NCI-H1436 treated with DMSO at 0.1 percent for 48 hours (cell line): ENCODE data around the gene KRT7.
"Not testable (repeated sequence)": the region's sequence is repeated elsewhere in the genome, so short reads cannot be mapped to it uniquely, and the experiment has no call there.

Experiments used
- DNase-seq: peaks from one replicate; lab custom pipeline; 2025; lab: John Stamatoyannopoulos, UW

KRT7 gene

GRCh38 chr12:52278575-52279421, 45.8 kb downstream of the KRT7 start:
- no peak for DNase-seq

DNA sequence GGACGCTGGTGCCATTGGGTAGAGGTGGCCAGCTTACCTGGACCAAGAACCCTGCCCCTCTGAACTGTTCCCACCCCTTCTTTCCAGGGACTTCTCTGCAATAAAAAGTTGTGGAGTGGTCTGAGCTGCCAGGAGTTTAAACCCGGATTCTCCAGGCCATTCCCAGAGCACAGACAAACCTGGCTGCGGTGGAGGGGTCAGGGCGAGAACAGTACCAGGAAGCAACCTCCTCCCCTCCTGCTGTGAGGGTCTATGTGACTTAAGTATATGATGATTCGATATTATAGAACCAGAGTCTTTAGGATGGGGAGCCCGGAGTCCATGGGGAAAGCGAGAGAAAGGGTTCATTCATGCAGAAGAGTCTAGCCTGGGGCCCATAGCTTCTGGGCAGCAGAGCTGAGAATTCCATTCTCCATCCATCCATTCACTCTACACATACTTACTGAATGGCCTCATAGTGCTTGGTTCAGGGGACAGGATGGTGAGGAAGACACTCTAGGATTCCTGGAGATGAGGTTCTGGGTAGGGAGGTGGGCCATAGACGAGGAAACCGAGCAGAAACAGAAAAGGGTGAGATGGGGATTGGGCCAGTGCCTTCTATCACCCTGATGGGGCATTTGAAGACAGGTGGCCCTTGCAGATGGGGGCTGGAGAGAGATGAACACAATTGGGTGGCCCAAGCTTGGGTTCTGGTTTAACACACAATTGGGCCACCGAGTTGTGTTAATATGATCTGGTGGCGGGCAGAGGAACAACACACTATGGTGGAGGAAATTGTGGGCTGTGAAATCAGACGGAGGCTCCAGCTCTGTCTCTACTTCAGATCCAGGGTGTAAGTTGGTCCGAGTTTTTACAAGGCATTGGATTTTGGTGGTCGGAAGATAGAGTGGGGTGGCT, 46.6 kb downstream of the KRT7 start:
- no peak for DNase-seq

- no peak for DNase-seq
Measured at GRCh38 chr12:52280319-52280795, 47.3 kb downstream of the KRT7 start.

GRCh38 chr12:52280796-52281560, 47.9 kb downstream of the KRT7 start:
- DNase-seq, result no peak

GRCh38 chr12:52284562-52285171, 51.6 kb downstream of the KRT7 start:
- no peak for DNase-seq

GRCh38 chr12:52285172-52285745, 52.2 kb downstream of the KRT7 start:
- DNase-seq, result no peak

DNA sequence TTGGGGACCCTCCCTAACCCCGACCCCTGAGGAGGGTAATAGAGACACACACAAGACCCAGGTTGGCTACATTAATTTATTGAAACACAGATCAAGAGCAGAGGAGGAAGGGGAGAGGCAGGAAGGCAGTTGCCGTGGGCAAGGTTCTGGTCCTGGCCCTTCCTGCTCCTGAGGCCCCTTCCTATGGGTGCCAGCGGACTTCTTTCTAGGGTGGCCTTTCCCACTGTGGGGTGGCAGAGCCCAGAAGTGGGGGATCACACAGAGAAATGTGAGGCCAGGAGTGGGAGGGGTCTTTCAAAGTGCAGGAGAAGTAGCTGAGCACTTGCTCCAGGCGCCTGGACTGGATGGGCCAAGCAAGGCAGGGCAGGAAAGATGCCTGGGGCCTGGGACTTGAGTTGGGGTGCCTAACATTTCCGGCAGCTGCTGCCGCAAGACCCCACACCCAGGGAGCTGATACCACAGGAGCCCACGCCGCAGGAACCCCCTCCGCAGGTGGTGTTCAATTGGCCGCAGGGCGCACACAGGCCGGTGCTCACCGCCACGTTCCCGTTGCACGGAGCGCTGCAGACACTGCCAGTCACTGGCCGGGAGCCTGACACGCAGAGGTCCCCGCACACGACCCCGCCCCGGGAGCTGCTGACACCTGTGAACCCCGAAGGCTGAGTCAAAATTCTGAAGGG, 52.9 kb downstream of the KRT7 start:
- no peak for DNase-seq

DNA sequence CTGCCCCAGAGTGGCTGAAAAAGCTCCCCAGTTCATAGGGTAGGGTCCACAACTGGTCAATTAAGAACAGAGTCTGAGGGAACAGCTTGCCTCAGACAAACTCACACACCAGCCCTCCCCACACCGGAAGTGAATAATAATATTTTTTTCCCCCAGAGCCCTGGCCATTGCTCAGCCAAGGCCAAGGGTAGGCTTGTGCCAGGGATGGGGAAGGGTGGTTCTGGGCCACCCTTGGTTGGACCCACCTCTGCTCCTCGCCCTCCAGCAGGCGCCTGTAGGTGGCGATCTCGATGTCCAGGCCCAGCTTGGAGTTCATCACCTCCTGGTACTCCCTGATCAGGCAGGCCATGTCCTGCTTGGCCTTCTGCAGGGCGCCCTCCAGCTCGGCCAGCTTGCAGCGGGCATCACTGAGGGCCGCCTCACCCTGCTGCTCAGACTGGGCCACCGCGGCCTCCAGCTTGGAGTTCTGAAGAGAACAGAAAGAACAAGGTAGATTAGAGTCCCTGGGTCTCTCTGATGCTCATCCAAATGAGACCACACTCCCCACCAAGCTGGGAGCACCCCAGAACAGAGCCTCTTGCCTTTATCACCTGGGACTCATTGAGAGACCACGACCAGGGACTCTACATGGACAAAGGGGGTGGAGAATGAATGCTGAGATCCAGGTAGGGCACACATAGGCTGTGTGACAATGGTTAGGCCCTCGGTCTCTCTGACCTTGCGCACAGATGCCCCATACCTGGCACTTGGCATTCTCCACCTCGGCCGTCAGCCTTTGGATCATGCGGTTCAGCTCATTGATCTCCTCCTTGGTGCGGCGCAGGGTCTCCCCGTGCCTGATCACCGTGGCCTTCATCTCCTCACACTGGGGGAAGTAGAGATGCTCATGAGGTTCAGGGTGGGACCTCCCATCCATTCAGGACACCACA, 54.1 kb downstream of the KRT7 start:
- DNase-seq, result not testable (repeated sequence)

DNA sequence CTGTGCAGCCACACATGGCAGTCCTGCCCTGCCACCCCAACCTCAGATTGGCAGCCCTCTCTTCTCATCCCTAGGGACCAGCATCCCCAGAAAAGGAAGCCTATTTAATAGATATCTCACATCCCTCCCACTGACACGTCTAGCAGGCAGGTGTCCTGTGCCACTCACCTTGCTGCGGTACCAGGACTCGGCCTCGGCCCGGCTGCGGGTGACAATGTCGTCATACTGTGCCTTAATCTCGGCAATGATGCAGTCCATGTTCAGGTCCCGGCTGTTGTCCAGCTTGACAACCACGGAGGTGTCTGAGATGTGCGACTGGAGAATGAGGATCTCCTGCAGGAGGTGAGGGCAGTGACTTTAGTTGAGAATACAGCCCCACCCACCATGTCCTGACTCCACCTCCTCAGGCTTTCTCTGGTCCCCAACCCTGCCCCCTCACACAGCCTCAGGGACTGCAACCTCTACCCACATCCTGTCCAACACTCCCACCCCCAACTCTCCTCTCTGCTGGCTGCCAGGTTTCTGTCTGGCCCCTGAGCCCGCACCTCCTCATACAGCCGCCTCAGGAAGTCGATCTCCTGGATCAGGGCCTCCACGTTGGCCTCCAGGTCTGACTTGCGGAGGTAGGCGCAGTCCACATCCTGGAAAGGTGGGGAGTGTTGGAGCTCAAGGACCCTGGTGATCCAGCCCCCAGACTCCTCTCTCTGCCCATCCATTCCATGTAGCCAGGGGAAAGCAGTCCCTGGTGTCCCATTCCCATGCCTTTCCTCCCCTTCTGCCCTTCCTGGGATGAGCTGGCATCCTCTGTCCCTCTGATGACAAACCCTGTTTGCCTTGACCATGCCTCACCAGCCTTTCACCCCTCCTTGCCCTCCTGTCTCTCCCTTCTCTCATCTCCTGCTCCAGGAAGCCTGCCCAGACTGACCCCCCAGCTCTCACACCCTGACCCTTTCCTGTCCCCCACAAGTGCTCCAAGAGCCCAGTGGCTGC, 55.1 kb downstream of the KRT7 start:
- DNase-seq, result not testable (repeated sequence)

- DNase-seq, result not testable (repeated sequence)
Measured at GRCh38 chr12:52290483-52291134, 57.6 kb downstream of the KRT7 start.

- no peak for DNase-seq
Measured at GRCh38 chr12:52291267-52291935, 58.4 kb downstream of the KRT7 start, which contains the start of gene KRT81. TSS of gene KRT81 (minus strand) at chr12:52291534. CDS start at chr12:52291465, 69 bp downstream.

- no peak for DNase-seq
Measured at GRCh38 chr12:52293926-52294325, 60.9 kb downstream of the KRT7 start.

DNA sequence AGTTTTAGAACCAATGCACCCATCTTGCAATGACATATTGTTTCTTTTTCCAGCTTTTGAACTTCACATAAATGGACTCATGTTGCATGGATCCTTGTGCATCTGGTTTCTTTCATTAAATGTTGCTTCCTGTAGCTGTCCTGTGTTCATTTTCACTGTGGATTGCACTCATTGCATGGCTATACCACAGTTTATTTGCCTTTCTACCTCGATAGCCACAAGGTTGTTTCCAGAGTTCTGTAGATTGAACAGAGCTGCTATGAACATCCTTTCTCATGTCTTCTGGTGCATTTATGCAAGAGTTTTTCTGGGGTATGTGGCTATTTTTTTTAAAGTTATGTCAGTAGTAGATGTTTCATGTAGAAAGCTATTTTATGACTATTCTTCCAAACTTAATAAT, 61.8 kb downstream of the KRT7 start:
- no peak for DNase-seq

DNA sequence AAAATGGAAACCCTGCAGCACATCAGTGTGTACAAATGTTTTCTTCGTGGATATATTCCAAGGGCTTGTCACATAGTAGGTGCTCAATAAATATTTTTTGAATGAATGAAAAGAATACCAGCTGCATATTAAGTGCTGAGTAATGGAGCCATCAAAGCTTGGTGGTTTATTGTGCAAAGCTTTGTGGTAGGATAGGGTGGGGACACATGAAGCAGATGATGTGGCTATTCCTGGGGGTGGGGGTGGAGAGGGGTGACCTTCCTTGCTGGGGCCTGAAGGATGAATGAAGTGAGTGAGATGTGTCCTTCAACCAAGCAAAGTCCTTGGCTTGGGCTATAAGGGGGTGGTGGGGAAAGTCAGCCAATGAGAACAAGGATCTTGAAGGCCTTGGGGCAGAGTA, 62.6 kb downstream of the KRT7 start:
- no peak for DNase-seq

DNA sequence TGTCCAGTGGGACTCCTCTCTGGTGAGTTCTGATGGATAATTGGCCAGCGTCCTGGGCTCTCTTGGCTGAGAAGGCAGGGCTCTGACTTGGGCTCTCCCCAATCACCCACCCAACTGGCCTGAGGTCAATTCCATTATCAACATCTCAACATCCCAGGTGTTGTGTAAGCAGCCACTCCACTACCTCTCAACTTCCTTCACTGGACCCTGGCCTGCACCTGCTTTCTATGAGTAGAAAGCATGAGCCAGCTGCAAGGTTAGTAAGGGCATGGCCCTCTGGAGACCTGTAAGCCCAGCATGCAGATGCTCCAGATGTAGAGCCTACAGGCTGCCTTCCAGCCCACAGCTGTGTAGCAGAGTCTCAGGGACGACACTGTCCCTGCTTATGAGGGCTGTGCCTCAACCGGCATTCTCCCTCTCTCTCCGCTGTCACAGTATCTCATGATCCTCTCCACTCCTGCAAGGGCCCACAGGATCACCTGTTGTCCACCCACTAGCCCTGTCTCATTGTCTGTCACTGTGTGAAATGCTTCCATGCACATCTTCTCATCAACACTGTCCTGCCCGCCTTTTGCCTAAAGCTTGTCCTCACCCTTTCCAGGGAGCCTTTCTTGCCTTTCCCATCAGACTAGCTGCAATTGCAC, 63.7 kb downstream of the KRT7 start:
- no peak for DNase-seq
